HCT116 (cell line): ENCODE data around the gene CABP2. TPM values are rescaled to one million over a fixed set of nuclear protein-coding genes. Genes with fewer than 3 reads are reported as not detected.
A peak's percentile ranks its signal among the peaks of the same experiment; 100 is the strongest.

Experiments
- ATAC-seq: fragments of 200-7000 bp; cut with Tn5 transposase; 2 replicates; pipeline ENCODE4 v1.9.1; 2020; ENCODE audit warnings: mild to moderate bottlenecking, moderate library complexity
- BruUV-seq: library from RNA; stranded (reverse); fragments of 400-500 nt; replicated peaks from 2 replicates; lab custom pipeline; 2021; lab: Mats Ljungman, UMichigan
- CTCF ChIA-PET: fragments of 300-600 bp; sonication (Branson Sonifier 250); formaldehyde crosslinking; loops from one replicate; lab custom pipeline; 2021; ENCODE audit warnings: antibody characterized with exemption; lab: Charles Lee
- POLR2A ChIA-PET: fragments of 300-600, 350-600 bp; sonication (Branson Sonifier 250); formaldehyde crosslinking; loops from one replicate; lab custom pipeline; 2021; ENCODE audit warnings: antibody characterized with exemption; lab: Charles Lee
- RAD21 ChIA-PET, 2 experiments: fragments of 300-600 bp; sonication (Branson Sonifier 250); formaldehyde crosslinking; loops; one replicate each; lab custom pipeline; 2023; ENCODE audit warnings: low total read pairs in 2 of 2; ENCODE audit not compliant: uncharacterized antibody in 2 of 2, unreplicated experiment in 2 of 2, low non-redundant PET in 1 of 2; lab: Charles Lee
- DNase-seq: peaks from one replicate; pipeline ENCODE4 v3.0.0-alpha.2; 2010; ENCODE audit warnings: low read depth, low spot score
- H2AFZ ChIP-seq: fragments of 200-600 bp; shearing (Covaris generic), sonication (generic); 2 replicates; pipeline ENCODE4 v1.6.1; 2017; ENCODE audit warnings: low read depth, mixed run types, mixed read lengths, antibody characterized with exemption, low read length; ENCODE audit not compliant: poor library complexity, severe bottlenecking
- H3K27ac ChIP-seq: 2 replicates; pipeline ENCODE4 v1.5.1; 2012; ENCODE audit warnings: low read depth, low read length
- H3K27me3 ChIP-seq: fragments of 200-600 bp; sonication (generic); 2 replicates; pipeline ENCODE4 v1.6.1; 2016; ENCODE audit warnings: mixed run types, low read length, mixed read lengths; ENCODE audit not compliant: insufficient read depth
- H3K36me3 ChIP-seq, 2 experiments: fragments of 200-500 bp in 1 of 2; fragments of 200-600 bp in 1 of 2; sonication (Bioruptor generic) in 1 of 2; sonication (generic) in 1 of 2; 2 replicates each; pipeline versions ENCODE4 v1.5.1 to v1.6.1; 2014 to 2016; ENCODE audit warnings: low read length in 2 of 2, inconsistent platforms in 1 of 2, mixed read lengths in 1 of 2, mixed run types in 1 of 2; ENCODE audit not compliant: insufficient read depth in 2 of 2, control insufficient read depth in 1 of 2
- H3K4me1 ChIP-seq, 2 experiments: fragments of 200-600 bp in 1 of 2; sonication (generic) in 1 of 2; 2 replicates each; pipeline versions ENCODE4 v1.5.1 to v1.6.1; 2012 to 2017; ENCODE audit warnings: low read length in 2 of 2, inconsistent platforms in 1 of 2, mild to moderate bottlenecking in 1 of 2, mixed read lengths in 1 of 2, mixed run types in 1 of 2, moderate library complexity in 1 of 2; ENCODE audit not compliant: insufficient read depth in 2 of 2, control insufficient read depth in 1 of 2
- H3K4me2 ChIP-seq: fragments of 200-600 bp; sonication (generic); 2 replicates; pipeline ENCODE4 v1.6.1; 2017; ENCODE audit warnings: mixed run types, low read length, mixed read lengths
- H3K4me3 ChIP-seq, 2 experiments: fragments of 200-600 bp in 1 of 2; sonication (generic) in 1 of 2; replicated peaks in 1 of 2; 2 replicates each; pipeline ENCODE4 v1.5.1; 2011 to 2016; ENCODE audit warnings: low read length in 2 of 2, control low read depth in 1 of 2, low read depth in 1 of 2, mild to moderate bottlenecking in 1 of 2, mixed read lengths in 1 of 2, mixed run types in 1 of 2
- H3K79me2 ChIP-seq: fragments of 200-600 bp; sonication (generic); 2 replicates; pipeline ENCODE4 v1.6.1; 2017; ENCODE audit warnings: mild to moderate bottlenecking, mixed run types, low read length, moderate library complexity, mixed read lengths; ENCODE audit not compliant: insufficient read depth
- H3K9ac ChIP-seq: fragments of 200-600 bp; sonication (generic); 2 replicates; pipeline ENCODE4 v1.6.1; 2016; ENCODE audit warnings: low read length, mixed read lengths
- H3K9me2 ChIP-seq: fragments of 200-600 bp; sonication (generic), shearing (Covaris generic); 2 replicates; pipeline ENCODE4 v1.6.1; 2017; ENCODE audit warnings: mixed run types, mild to moderate bottlenecking, moderate library complexity; ENCODE audit not compliant: insufficient read depth
- H3K9me3 ChIP-seq, 2 experiments: fragments of 200-500 bp in 1 of 2; fragments of 200-600 bp in 1 of 2; sonication (Bioruptor generic) in 1 of 2; sonication (generic) in 1 of 2; 2 replicates each; pipeline ENCODE4 v1.6.1; 2014 to 2017; ENCODE audit warnings: low read length in 2 of 2, mixed read lengths in 2 of 2, inconsistent platforms in 1 of 2, low read depth in 1 of 2, mild to moderate bottlenecking in 1 of 2, mixed run types in 1 of 2, moderate library complexity in 1 of 2; ENCODE audit not compliant: control insufficient read depth in 1 of 2, insufficient read depth in 1 of 2
- H4K20me1 ChIP-seq: fragments of 200-600 bp; sonication (generic), shearing (Covaris generic); 2 replicates; pipeline ENCODE4 v1.6.1; 2017; ENCODE audit warnings: mixed run types, mild to moderate bottlenecking, moderate library complexity; ENCODE audit not compliant: insufficient read depth
- CEBPB ChIP-seq: IDR thresholded peaks from 2 replicates; pipeline ENCODE4 v1.6.1; 2012; ENCODE audit warnings: low read depth
- ELF1 ChIP-seq: IDR thresholded peaks from 2 replicates; pipeline ENCODE4 v1.6.1; 2012; ENCODE audit warnings: low read depth, borderline replicate concordance
- EZH2 ChIP-seq: fragments of 200-600 bp; sonication (generic); IDR thresholded peaks from 2 replicates; pipeline ENCODE4 v1.6.1; 2017; ENCODE audit warnings: antibody characterized with exemption, mixed run types
- EZH2phosphoT487 ChIP-seq: fragments of 200-600 bp; IDR thresholded peaks from 2 replicates; pipeline ENCODE4 v1.6.1; 2018; ENCODE audit warnings: antibody characterized with exemption, borderline replicate concordance
- FOSL1 ChIP-seq: IDR thresholded peaks from 2 replicates; pipeline ENCODE4 v1.6.1; 2012; ENCODE audit warnings: low read depth
- POLR2A ChIP-seq: IDR thresholded peaks from 2 replicates; pipeline ENCODE4 v1.7.0; 2011; ENCODE audit warnings: borderline replicate concordance; ENCODE audit not compliant: insufficient read depth, insufficient read length; ENCODE audit errors: extremely low read depth
- POLR2AphosphoS5 ChIP-seq: IDR thresholded peaks from 2 replicates; pipeline ENCODE4 v1.6.1; 2011; ENCODE audit warnings: mild to moderate bottlenecking, low read depth, low read length, moderate library complexity
- SP1 ChIP-seq: IDR thresholded peaks from 2 replicates; pipeline ENCODE4 v1.6.1; 2012; ENCODE audit warnings: low read depth
- SRF ChIP-seq: IDR thresholded peaks from 2 replicates; pipeline ENCODE4 v1.6.1; 2012; ENCODE audit warnings: low read depth
- YY1 ChIP-seq: IDR thresholded peaks from 2 replicates; pipeline ENCODE4 v1.6.1; 2011; ENCODE audit warnings: low read length, low read depth, moderate library complexity, mild to moderate bottlenecking; ENCODE audit not compliant: insufficient replicate concordance; ENCODE audit errors: extremely low read depth
- intact Hi-C: fragments of 100-400 bp; cut with micrococcal nuclease; formaldehyde crosslinking; loops from 2 replicates; pipeline ENCODE4 v1.10.0; 2022
- total RNA-seq: library from RNA; stranded (reverse); gene quantifications from one replicate; pipeline ENCODE4 v1.2.1, GENCODE V29; 2021; ENCODE audit not compliant: unreplicated experiment
- TF ChIP-seq, protein P1 (sequence below), 3 experiments: fragments of 200-600 bp in 1 of 3; sonication (generic) in 1 of 3; IDR thresholded peaks in 2 of 3; conservative IDR thresholded peaks in 1 of 3; 2 replicates each; pipeline ENCODE4 v1.5.1; 2012 to 2017; ENCODE audit warnings: low read depth in 2 of 3, low read length in 2 of 3, antibody characterized with exemption in 1 of 3, borderline replicate concordance in 1 of 3, control low read depth in 1 of 3, mild to moderate bottlenecking in 1 of 3, mixed read lengths in 1 of 3, mixed run types in 1 of 3, moderate library complexity in 1 of 3; ENCODE audit not compliant: insufficient read depth in 1 of 3
- TF ChIP-seq, protein P2 (sequence below): IDR thresholded peaks from 2 replicates; pipeline ENCODE4 v1.6.1; 2012

CABP2 gene
- total RNA-seq, 1 experiment from 2014 or later: not detected

- Histone ChIP-seq H3K79me2 (peaks cover 29% of the 10 kb centered on the region), H4K20me1 (no peaks in the 10 kb centered on the region), H3K4me3 (peak overlapping the region; percentile 91 to 98), H3K9ac (peak overlapping the region; percentile 95), H3K27ac (peak overlapping the region; percentile 93), H3K4me1 (peaks cover 31 to 43% of the 10 kb centered on the region in 2 experiments), H3K4me2 (peak overlapping the region; percentile 88), H3K27me3 (no peaks in the 10 kb centered on the region), H3K9me2 (no peaks in the 10 kb centered on the region), H2AFZ (no peak overlapping the region), H3K9me3 (no peaks in the 10 kb centered on the region), H3K36me3 (peaks cover 5 to 10% of the 10 kb centered on the region in 2 experiments; a peak in 3 of 4 replicates)
- ChIA-PET POLR2A (no interaction called here), RAD21 (interaction anchor here in 1 of 2 experiments (0.6 kb wide), 1 partner anchor 151 kb away, joined by 3 read pairs; no protein-coding TSS in a partner anchor), CTCF (interaction anchor here (1.2 to 2.4 kb wide), 2 partner anchors 85 to 104 kb away, joined by 3 to 11 read pairs; partner anchors contain the start of gene PPP1CA)
- peak; percentile 57 for ATAC-seq
- no TSS peak for BruUV-seq
- TF ChIP-seq YY1 (peak; percentile 41), SP1 (no peak), EZH2phosphoT487 (no peak), ELF1 (no peak), POLR2AphosphoS5 (peak; percentile 76), FOSL1 (no peak), EZH2 (no peak), POLR2A (no peak), SRF (no peak), CEBPB (no peak)
- TF ChIP-seq, protein P1, sequence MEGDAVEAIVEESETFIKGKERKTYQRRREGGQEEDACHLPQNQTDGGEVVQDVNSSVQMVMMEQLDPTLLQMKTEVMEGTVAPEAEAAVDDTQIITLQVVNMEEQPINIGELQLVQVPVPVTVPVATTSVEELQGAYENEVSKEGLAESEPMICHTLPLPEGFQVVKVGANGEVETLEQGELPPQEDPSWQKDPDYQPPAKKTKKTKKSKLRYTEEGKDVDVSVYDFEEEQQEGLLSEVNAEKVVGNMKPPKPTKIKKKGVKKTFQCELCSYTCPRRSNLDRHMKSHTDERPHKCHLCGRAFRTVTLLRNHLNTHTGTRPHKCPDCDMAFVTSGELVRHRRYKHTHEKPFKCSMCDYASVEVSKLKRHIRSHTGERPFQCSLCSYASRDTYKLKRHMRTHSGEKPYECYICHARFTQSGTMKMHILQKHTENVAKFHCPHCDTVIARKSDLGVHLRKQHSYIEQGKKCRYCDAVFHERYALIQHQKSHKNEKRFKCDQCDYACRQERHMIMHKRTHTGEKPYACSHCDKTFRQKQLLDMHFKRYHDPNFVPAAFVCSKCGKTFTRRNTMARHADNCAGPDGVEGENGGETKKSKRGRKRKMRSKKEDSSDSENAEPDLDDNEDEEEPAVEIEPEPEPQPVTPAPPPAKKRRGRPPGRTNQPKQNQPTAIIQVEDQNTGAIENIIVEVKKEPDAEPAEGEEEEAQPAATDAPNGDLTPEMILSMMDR (IDR thresholded peaks at IDR 0.05 in 2 of 3, conservative IDR thresholded peaks at IDR 0.05 in 1 of 3; ENCODE audit: borderline replicate concordance in 1 of 3, insufficient read depth in 1 of 3, low read depth in 2 of 3, low read length in 2 of 3): peak in 2 of 3 experiments; percentile 94 to 99; a peak in 4 of 6 replicates
- TF ChIP-seq, protein P2, sequence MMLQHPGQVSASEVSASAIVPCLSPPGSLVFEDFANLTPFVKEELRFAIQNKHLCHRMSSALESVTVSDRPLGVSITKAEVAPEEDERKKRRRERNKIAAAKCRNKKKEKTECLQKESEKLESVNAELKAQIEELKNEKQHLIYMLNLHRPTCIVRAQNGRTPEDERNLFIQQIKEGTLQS: no peak
- intact Hi-C loops: loop anchor here (1.0 to 5.0 kb wide), 4 partner anchors 36 to 155 kb away; partner anchors contain the start of genes RPS6KB2 and TMEM134
- peak; percentile 93 for DNase-seq
Observed at GRCh38 chr11:67505605-67506396, 17.4 kb downstream of the CABP2 start.
